Nephron progenitor cell (in vitro differentiated cells): ENCODE data around the gene FHL1.

Experiments used
- DNase-seq: peaks from one replicate; pipeline ENCODE4 v3.0.0; 2021
- H3K27ac Mint-ChIP-seq: 2 replicates; pipeline ENCODE4 v1.8.0; 2021; ENCODE audit warnings: mild to moderate bottlenecking, moderate library complexity, mixed read lengths
- H3K27me3 Mint-ChIP-seq: 2 replicates; pipeline ENCODE4 v1.8.0; 2021; ENCODE audit warnings: mild to moderate bottlenecking, low read depth, mixed read lengths; ENCODE audit not compliant: poor library complexity
- H3K36me3 Mint-ChIP-seq: 2 replicates; pipeline ENCODE4 v1.8.0; 2021; ENCODE audit warnings: low read depth, mixed read lengths
- H3K4me1 Mint-ChIP-seq: 2 replicates; pipeline ENCODE4 v1.8.0; 2021; ENCODE audit warnings: mixed read lengths
- H3K4me3 Mint-ChIP-seq: 2 replicates; pipeline ENCODE4 v1.8.0; 2021; ENCODE audit warnings: mild to moderate bottlenecking, moderate library complexity, mixed read lengths
- H3K9me3 Mint-ChIP-seq: 2 replicates; pipeline ENCODE4 v1.8.0; 2021; ENCODE audit warnings: mild to moderate bottlenecking, moderate library complexity, mixed read lengths
- CTCF ChIP-seq: fragments of 200-600 bp; sonication (generic); IDR thresholded peaks from 2 replicates; pipeline ENCODE4 v1.5.0; 2021; ENCODE audit warnings: antibody characterized with exemption

FHL1 gene

GRCh38 chrX:136220951-136221350 lies 73.6 kb downstream of the FHL1 start:
- no peak for DNase-seq
- no peak for TF ChIP-seq CTCF
- Mint-ChIP-seq H3K4me3 (no peak overlapping the region), H3K9me3 (peaks cover 40% of the 10 kb centered on the region), H3K36me3 (peaks cover 29% of the 10 kb centered on the region), H3K27ac (no peak overlapping the region), H3K27me3 (no peaks in the 10 kb centered on the region), H3K4me1 (no peaks in the 10 kb centered on the region)

- peaks cover 30% of the 10 kb centered on the region for H3K36me3 Mint-ChIP-seq
- H3K4me1 Mint-ChIP-seq = no peaks in the 10 kb centered on the region
- no peak for DNase-seq
- TF ChIP-seq CTCF = no peak
- no peak overlapping the region for H3K4me3 Mint-ChIP-seq
- no peaks in the 10 kb centered on the region for H3K27me3 Mint-ChIP-seq
- no peak overlapping the region for H3K27ac Mint-ChIP-seq
- peaks cover 41% of the 10 kb centered on the region for H3K9me3 Mint-ChIP-seq
Observed at GRCh38 chrX:136221851-136222513, 74.6 kb downstream of the FHL1 start.

GRCh38 chrX:136227074-136227473 lies 79.7 kb downstream of the FHL1 start:
- Mint-ChIP-seq H3K4me1 (no peaks in the 10 kb centered on the region), H3K27me3 (no peaks in the 10 kb centered on the region), H3K4me3 (no peak overlapping the region), H3K36me3 (peaks cover 24% of the 10 kb centered on the region), H3K27ac (no peak overlapping the region), H3K9me3 (peaks cover 23% of the 10 kb centered on the region)
- no peak for DNase-seq
- no peak for TF ChIP-seq CTCF

GRCh38 chrX:136227948-136228838 lies 80.9 kb downstream of the FHL1 start:
- Mint-ChIP-seq H3K4me1 (no peaks in the 10 kb centered on the region), H3K9me3 (peaks cover 24% of the 10 kb centered on the region), H3K4me3 (no peak overlapping the region), H3K27ac (no peak overlapping the region), H3K36me3 (peaks cover 31% of the 10 kb centered on the region), H3K27me3 (no peaks in the 10 kb centered on the region)
- no peak for TF ChIP-seq CTCF
- DNase-seq = no peak

GRCh38 chrX:136228839-136229207 lies 81.5 kb downstream of the FHL1 start:
- Mint-ChIP-seq H3K9me3 (peaks cover 25% of the 10 kb centered on the region), H3K4me1 (no peaks in the 10 kb centered on the region), H3K36me3 (peaks cover 31% of the 10 kb centered on the region), H3K27me3 (no peaks in the 10 kb centered on the region), H3K27ac (no peak overlapping the region), H3K4me3 (no peak overlapping the region)
- no peak for DNase-seq
- no peak for TF ChIP-seq CTCF
